ENCODE results near the gene AGBL4. TPM values are rescaled to one million over a fixed set of nuclear protein-coding genes. Genes with fewer than 3 reads are reported as not detected.

Gene AGBL4
- total RNA-seq, 1 donor from 2014 or later, result not detected

GRCh38 chr1:48960320-48960719 is 1063.4 kb downstream of the AGBL4 start:
- H3K4me3 Mint-ChIP-seq (ENCODE audit: unreplicated experiment), result no peak overlapping the region
- no peak for DNase-seq (ENCODE audit: extremely low spot score, unreplicated experiment)
- TF ChIP-seq CTCF (IDR thresholded peaks at IDR 0.05), result no peak
- H3K27me3 Mint-ChIP-seq (ENCODE audit: unreplicated experiment), result no peaks in the 10 kb centered on the region
- no peaks in the 10 kb centered on the region for H3K36me3 Mint-ChIP-seq (ENCODE audit: unreplicated experiment)
- H3K27ac Mint-ChIP-seq (ENCODE audit: unreplicated experiment), result no peak overlapping the region
- no peaks in the 10 kb centered on the region for H3K4me1 Mint-ChIP-seq (ENCODE audit: unreplicated experiment)
- peaks cover 10% of the 10 kb centered on the region for H3K9me3 Mint-ChIP-seq (ENCODE audit: unreplicated experiment)

- no peak overlapping the region for H3K27ac Mint-ChIP-seq (ENCODE audit: unreplicated experiment)
- no peak for TF ChIP-seq CTCF (IDR thresholded peaks at IDR 0.05)
- no peaks in the 10 kb centered on the region for H3K36me3 Mint-ChIP-seq (ENCODE audit: unreplicated experiment)
Measured at GRCh38 chr1:48955774-48956173, 1068.0 kb downstream of the AGBL4 start.

GRCh38 chr1:48953617-48954016 is 1070.1 kb downstream of the AGBL4 start:
- no peaks in the 10 kb centered on the region for H3K36me3 Mint-ChIP-seq (ENCODE audit: unreplicated experiment)

More at GRCh38 chr1:48955774-48956173, 1068.0 kb downstream of the AGBL4 start:
- DNase-seq (ENCODE audit: extremely low spot score, unreplicated experiment), result no peak
- peaks cover 19% of the 10 kb centered on the region for H3K9me3 Mint-ChIP-seq (ENCODE audit: unreplicated experiment)
- H3K4me1 Mint-ChIP-seq (ENCODE audit: unreplicated experiment), result no peaks in the 10 kb centered on the region
- no peaks in the 10 kb centered on the region for H3K27me3 Mint-ChIP-seq (ENCODE audit: unreplicated experiment)
- H3K4me3 Mint-ChIP-seq (ENCODE audit: unreplicated experiment), result no peak overlapping the region

GRCh38 chr1:48948562-48948961 is 1075.2 kb downstream of the AGBL4 start:
- no peak overlapping the region for H3K4me3 Mint-ChIP-seq (ENCODE audit: unreplicated experiment)
- no peak overlapping the region for H3K27ac Mint-ChIP-seq (ENCODE audit: unreplicated experiment)
- no peaks in the 10 kb centered on the region for H3K36me3 Mint-ChIP-seq (ENCODE audit: unreplicated experiment)
- H3K27me3 Mint-ChIP-seq (ENCODE audit: unreplicated experiment), result no peaks in the 10 kb centered on the region
- no peak for DNase-seq (ENCODE audit: extremely low spot score, unreplicated experiment)
- no peaks in the 10 kb centered on the region for H3K4me1 Mint-ChIP-seq (ENCODE audit: unreplicated experiment)
- no peak for TF ChIP-seq CTCF (IDR thresholded peaks at IDR 0.05)
- H3K9me3 Mint-ChIP-seq (ENCODE audit: unreplicated experiment), result peaks cover 5% of the 10 kb centered on the region

More at GRCh38 chr1:48953617-48954016, 1070.1 kb downstream of the AGBL4 start:
- H3K9me3 Mint-ChIP-seq (ENCODE audit: unreplicated experiment), result peaks cover 14% of the 10 kb centered on the region
- TF ChIP-seq CTCF (IDR thresholded peaks at IDR 0.05), result no peak
- no peak overlapping the region for H3K4me3 Mint-ChIP-seq (ENCODE audit: unreplicated experiment)
- no peak for DNase-seq (ENCODE audit: extremely low spot score, unreplicated experiment)
- H3K27me3 Mint-ChIP-seq (ENCODE audit: unreplicated experiment), result no peaks in the 10 kb centered on the region
- no peak overlapping the region for H3K27ac Mint-ChIP-seq (ENCODE audit: unreplicated experiment)
- H3K4me1 Mint-ChIP-seq (ENCODE audit: unreplicated experiment), result no peaks in the 10 kb centered on the region

- Mint-ChIP-seq H3K4me3 (ENCODE audit: unreplicated experiment) (no peak overlapping the region), H3K27me3 (ENCODE audit: unreplicated experiment) (no peaks in the 10 kb centered on the region), H3K9me3 (ENCODE audit: unreplicated experiment) (peaks cover 5% of the 10 kb centered on the region), H3K4me1 (ENCODE audit: unreplicated experiment) (no peaks in the 10 kb centered on the region), H3K36me3 (ENCODE audit: unreplicated experiment) (no peaks in the 10 kb centered on the region), H3K27ac (ENCODE audit: unreplicated experiment) (no peak overlapping the region)
- no peak for DNase-seq (ENCODE audit: extremely low spot score, unreplicated experiment)
- no peak for TF ChIP-seq CTCF (IDR thresholded peaks at IDR 0.05)
Measured at GRCh38 chr1:48947761-48948537, 1075.8 kb downstream of the AGBL4 start.

All from osteocyte (in vitro differentiated cells).